Aorta (tissue), 5 donors: ENCODE measurements around the gene C19orf67. TPM values are rescaled to one million over a fixed set of nuclear protein-coding genes. Genes with fewer than 3 reads are reported as not detected.
A peak's percentile ranks its signal among the peaks of the same experiment; 100 is the strongest.
"Not testable (repeated sequence)": the region's sequence is repeated elsewhere in the genome, so short reads cannot be mapped to it uniquely, and the experiment has no call there.

Experiments used
- ATAC-seq: fragments of 200-7000 bp; cut with Tn5 transposase; one replicate; pipeline ENCODE4 v1.9.1; 2022; ENCODE audit warnings: moderate library complexity; ENCODE audit not compliant: low FRiP score
- DNase-seq, 2 donors: peaks; one replicate each; pipeline ENCODE4 v3.0.0-alpha.2; 2020
- H3K27ac ChIP-seq, 2 donors: one replicate each; pipeline ENCODE4 v1.5.1; 2013; ENCODE audit warnings: low read length in 2 of 2, mild to moderate bottlenecking in 2 of 2, moderate library complexity in 2 of 2, control low read depth in 1 of 2, inconsistent platforms in 1 of 2, low read depth in 1 of 2
- H3K27me3 ChIP-seq, 2 donors: one replicate each; pipeline ENCODE4 v1.6.1; 2013; ENCODE audit warnings: control low read depth in 1 of 2, low read length in 1 of 2, mild to moderate bottlenecking in 1 of 2, moderate library complexity in 1 of 2; ENCODE audit not compliant: insufficient read depth in 2 of 2, control insufficient read depth in 1 of 2
- H3K36me3 ChIP-seq, 2 donors: one replicate each; pipeline ENCODE4 v1.6.1; 2013; ENCODE audit warnings: control low read depth in 1 of 2, low read length in 1 of 2, mild to moderate bottlenecking in 1 of 2; ENCODE audit not compliant: insufficient read depth in 2 of 2, control insufficient read depth in 1 of 2
- H3K4me1 ChIP-seq, 2 donors: one replicate each; pipeline ENCODE4 v1.6.1; 2013; ENCODE audit warnings: low read length in 2 of 2, control low read depth in 1 of 2, mild to moderate bottlenecking in 1 of 2, moderate library complexity in 1 of 2; ENCODE audit not compliant: insufficient read depth in 2 of 2, control insufficient read depth in 1 of 2
- H3K4me3 ChIP-seq, 2 donors: one replicate each; pipeline ENCODE4 v1.5.1; 2013; ENCODE audit warnings: low read length in 2 of 2, control low read depth in 1 of 2, mild to moderate bottlenecking in 1 of 2
- H3K9me3 ChIP-seq: one replicate; pipeline ENCODE4 v1.6.1; 2013; ENCODE audit warnings: mild to moderate bottlenecking, low read length; ENCODE audit not compliant: control insufficient read depth
- WGBS, 2 donors: extraction: QIAGEN DNeasy Blood & Tissue Kit; methylation state at CpG; one replicate each; pipeline ENCODE4 v1.1.7; 2013; 5-methylcytosine and 5-hydroxymethylcytosine counted together
- intact Hi-C, 2 donors: fragments of 100-400 bp; cut with DNase I; formaldehyde crosslinking; loops; one replicate each; pipeline versions ENCODE4 v1.14.2 to v1.15.0; 2022
- polyA plus RNA-seq, 2 donors: library from polyadenylated mRNA; stranded (reverse); fragments of 200-250 nt; gene quantifications; one replicate each; pipeline ENCODE4 v1.2.3, GENCODE V29; 2013
- total RNA-seq, 2 donors: library from RNA; stranded (reverse); fragmentation: NEBNext Ultra II Directional; extraction: Animal tissue kit (Norgen Biotek cat#: 25700); gene quantifications; one replicate each; pipeline ENCODE4 v1.2.1, GENCODE V29; 2021
- donor health status: healthy with polysubstance abuse.
- donor health status: Bipolar disorder and iron deficiency.
- donor health status: DM: no; HTN: no; CAD: no.
- donor health status: DM: no; HTN: no; CAD: no.
- donor health status: DM: yes; HTN: yes; CAD: no.

Gene C19orf67
- total and polyA plus RNA-seq, 4 donors: not detected

DNA sequence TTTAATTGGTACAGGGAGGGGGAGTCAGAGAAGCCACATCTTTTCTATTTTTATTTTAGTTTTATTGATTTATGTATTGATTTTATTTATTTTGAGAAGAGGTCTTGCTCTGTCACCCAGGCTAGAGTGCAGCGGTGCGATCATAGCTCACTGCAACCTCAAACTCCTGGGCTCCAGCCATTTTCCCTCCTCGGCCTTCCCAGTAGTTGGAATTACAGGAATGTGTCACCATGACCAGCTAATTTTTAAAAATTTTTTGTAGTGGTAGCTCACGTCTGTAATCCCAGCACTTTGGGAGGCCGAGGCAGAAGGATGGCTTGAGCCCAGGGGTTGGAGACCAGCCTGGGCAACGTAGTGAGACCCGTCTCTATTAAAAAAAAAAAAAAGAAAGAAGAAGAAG lies 49.9 kb downstream of the C19orf67 start:
- no peaks in the 10 kb centered on the region for H3K27me3 ChIP-seq

DNA sequence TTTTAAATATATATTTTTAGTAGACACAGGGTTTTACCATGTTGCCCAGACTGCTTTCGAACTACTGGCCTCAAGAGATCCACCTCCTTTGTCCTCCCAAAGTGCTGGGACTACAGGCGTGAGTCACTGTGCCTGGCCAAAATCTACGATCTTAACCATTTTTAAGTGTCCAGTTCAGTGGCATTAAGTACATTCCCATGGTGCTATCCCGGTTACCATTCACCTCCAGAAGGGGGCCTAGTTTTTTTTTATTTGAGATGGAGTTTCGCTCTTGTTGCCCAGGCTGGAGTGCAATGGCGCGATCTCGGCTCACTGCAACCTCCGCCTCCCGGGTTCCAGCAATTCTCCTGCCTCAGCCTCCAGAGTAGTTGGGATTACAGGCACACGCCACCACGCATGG lies 50.4 kb downstream of the C19orf67 start:
- 91 to 93% methylated on average over 12 of the region's 12 CpGs for WGBS, 2 donors
- H3K27ac ChIP-seq, DNase-seq, H3K4me1 ChIP-seq, intact Hi-C loops, ATAC-seq, H3K27me3 ChIP-seq, H3K9me3 ChIP-seq, H3K4me3 ChIP-seq, H3K36me3 ChIP-seq: not testable (repeated sequence)

More for the DNA sequence above, 49.9 kb downstream of the C19orf67 start:
- Histone ChIP-seq H3K36me3 (no peaks in the 10 kb centered on the region), H3K4me3 (no peak overlapping the region), H3K9me3 (no peaks in the 10 kb centered on the region), H3K27ac (no peak overlapping the region), H3K4me1 (no peaks in the 10 kb centered on the region)
- intact Hi-C loops: no loop called here
- no peak for DNase-seq
- no peak for ATAC-seq
- WGBS, 2 donors: 29 to 52% methylated on average over 7 of the region's 7 CpGs

DNA sequence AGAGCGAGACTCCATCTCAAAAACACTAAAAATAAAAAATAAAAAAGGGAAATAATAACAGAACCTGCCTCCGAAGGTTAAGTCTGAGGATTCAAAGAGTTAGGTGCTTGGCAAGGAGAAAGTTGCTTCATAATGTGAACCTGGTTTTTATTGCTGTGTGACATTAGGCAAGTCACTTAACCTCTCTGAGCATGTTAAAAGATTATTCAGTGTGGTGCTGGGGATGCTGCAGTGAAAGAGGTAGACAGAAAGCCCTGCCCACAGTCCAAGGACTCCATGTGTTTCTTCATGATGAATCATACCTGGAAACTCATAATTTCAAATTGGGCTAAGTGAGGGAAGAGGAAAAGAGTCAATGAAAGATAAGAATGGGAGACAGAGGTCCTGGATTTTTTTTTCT lies 51.6 kb downstream of the C19orf67 start:
- H3K4me1 ChIP-seq: no peaks in the 10 kb centered on the region
- ATAC-seq (no peak), DNase-seq (no peak)
- intact Hi-C loops: no loop called here
- no peaks in the 10 kb centered on the region for H3K36me3 ChIP-seq
- H3K9me3 ChIP-seq: no peaks in the 10 kb centered on the region
- 96% methylated on average over 2 of the region's 2 CpGs for WGBS, 2 donors
- no peak overlapping the region for H3K27ac ChIP-seq
- no peak overlapping the region for H3K4me3 ChIP-seq
- H3K27me3 ChIP-seq: no peaks in the 10 kb centered on the region

DNA sequence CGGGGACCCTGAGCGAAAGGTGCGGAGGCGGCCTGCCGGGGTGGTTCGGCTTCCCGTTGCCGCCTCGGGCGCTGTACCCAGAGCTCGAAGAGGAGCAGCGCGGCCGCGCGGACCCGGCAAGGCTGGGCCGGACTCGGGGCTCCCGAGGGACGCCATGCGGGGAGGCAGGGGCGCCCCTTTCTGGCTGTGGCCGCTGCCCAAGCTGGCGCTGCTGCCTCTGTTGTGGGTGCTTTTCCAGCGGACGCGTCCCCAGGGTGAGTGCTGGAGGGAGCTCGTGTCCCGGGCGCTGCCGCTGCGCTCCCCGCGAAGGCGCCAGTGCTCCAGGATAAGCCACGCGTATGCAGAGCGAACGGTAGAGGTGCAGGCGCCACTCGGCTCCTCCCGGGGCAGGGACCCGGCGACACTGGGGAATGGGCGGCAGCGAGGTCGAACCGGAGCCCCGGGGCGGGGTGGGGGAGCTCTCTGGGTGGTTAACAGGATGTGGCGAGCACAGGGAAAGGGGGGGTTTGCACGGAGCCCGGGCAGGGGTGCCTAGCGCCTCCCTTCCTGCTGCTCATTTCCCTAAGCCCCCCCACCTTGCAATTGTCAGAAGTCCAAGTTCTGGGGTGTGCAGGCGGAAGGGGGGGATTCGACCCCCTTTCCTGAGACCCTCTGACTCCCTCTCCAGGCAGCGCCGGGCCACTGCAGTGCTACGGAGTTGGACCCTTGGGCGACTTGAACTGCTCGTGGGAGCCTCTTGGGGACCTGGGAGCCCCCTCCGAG lies 53.7 kb downstream of the C19orf67 start, which contains the start of gene IL27RA:
IL27RA (plus strand) TSS at position 44 of the 762 bp plus-strand sequence; CDS start at position 155, 111 bp downstream.
- H3K36me3 ChIP-seq: no peaks in the 10 kb centered on the region
- no peaks in the 10 kb centered on the region for H3K27me3 ChIP-seq
- DNase-seq (peak; percentile 71 to 84), ATAC-seq (peak; percentile 81)
- intact Hi-C loops: no loop called here
- 0% methylated on average over 58 to 63 of the region's 63 CpGs for WGBS, 2 donors
- H3K9me3 ChIP-seq: no peaks in the 10 kb centered on the region
- peak within 1 kb of the TSS in 1 of 2 donors; percentile 30 for H3K4me3 ChIP-seq
- H3K4me1 ChIP-seq: no peaks in the 10 kb centered on the region
- H3K27ac ChIP-seq: no peak within 1 kb of the TSS

Other genes starting within 250 kb of the C19orf67 start
- gene NANOS3, start 208.6 kb downstream of the C19orf67 start, total RNA-seq: 1 to 10 TPM in 1 of 2 donors, not detected in 1; 1.0 TPM
- gene NANOS3, start 208.6 kb downstream of the C19orf67 start, polyA plus RNA-seq: 1 to 10 TPM in 1 of 2 donors, not detected in 1; 2.5 TPM
- 1 to 10 TPM; 2.0 to 2.3 TPM for gene BRME1, start 179.7 kb downstream of the C19orf67 start, total RNA-seq
- gene BRME1, start 179.7 kb downstream of the C19orf67 start, polyA plus RNA-seq: 1 to 10 TPM; 1.8 to 3.1 TPM
- gene CC2D1A, start 179.6 kb downstream of the C19orf67 start, total RNA-seq: 10 to 100 TPM; 26.9 to 37.2 TPM
- gene CC2D1A, start 179.6 kb downstream of the C19orf67 start, polyA plus RNA-seq: 10 to 100 TPM; 22.3 to 67.6 TPM
- gene PODNL1, start 147.4 kb downstream of the C19orf67 start, total RNA-seq: 1 to 10 TPM; 4.3 to 9.8 TPM
- gene PODNL1, start 147.4 kb downstream of the C19orf67 start, polyA plus RNA-seq: 10 to 100 TPM in 1 of 2 donors, 1 to 10 TPM in 1; 2.5 to 18.9 TPM
- 10 to 100 TPM; 21.8 to 25.3 TPM for gene DCAF15, start 133.3 kb downstream of the C19orf67 start, total RNA-seq
- gene DCAF15, start 133.3 kb downstream of the C19orf67 start, polyA plus RNA-seq: 10 to 100 TPM in 1 of 2 donors, 1 to 10 TPM in 1; 8.8 to 41.4 TPM
- gene RFX1, start 79.5 kb downstream of the C19orf67 start, total RNA-seq: 10 to 100 TPM; 11.6 to 17.7 TPM
- 1 to 10 TPM; 1.9 to 4.6 TPM for gene RFX1, start 79.5 kb downstream of the C19orf67 start, polyA plus RNA-seq
- gene RLN3, start 57.6 kb downstream of the C19orf67 start, total RNA-seq: not detected
- gene RLN3, start 57.6 kb downstream of the C19orf67 start, polyA plus RNA-seq: not detected
- gene IL27RA, start 54.0 kb downstream of the C19orf67 start, total RNA-seq: 1 to 10 TPM; 2.8 to 5.5 TPM
- gene IL27RA, start 54.0 kb downstream of the C19orf67 start, polyA plus RNA-seq: 1 to 10 TPM in 1 of 2 donors, under 1 TPM in 1; 0.36 to 1.3 TPM
- under 1 TPM in 1 of 2 donors, not detected in 1; 0.63 TPM for gene PALM3, start 23.7 kb downstream of the C19orf67 start, total RNA-seq
- 1 to 10 TPM in 1 of 2 donors, under 1 TPM in 1; 0.18 to 3.5 TPM for gene PALM3, start 23.7 kb downstream of the C19orf67 start, polyA plus RNA-seq
- 1 to 10 TPM; 1.2 to 2.2 TPM for gene MISP3, start 13.0 kb downstream of the C19orf67 start, total RNA-seq
- 1 to 10 TPM; 4.7 to 6.6 TPM for gene MISP3, start 13.0 kb downstream of the C19orf67 start, polyA plus RNA-seq
- 10 to 100 TPM; 28.1 to 32.9 TPM for gene SAMD1, start 5.0 kb upstream of the C19orf67 start, total RNA-seq
- 10 to 100 TPM; 27.4 to 28.4 TPM for gene SAMD1, start 5.0 kb upstream of the C19orf67 start, polyA plus RNA-seq
- gene PRKACA, start 32.0 kb upstream of the C19orf67 start, total RNA-seq: 100 to 1,000 TPM; 123 to 125 TPM
- 10 to 100 TPM; 53.7 to 56.3 TPM for gene PRKACA, start 32.0 kb upstream of the C19orf67 start, polyA plus RNA-seq
- 1 to 10 TPM; 1.4 to 2.0 TPM for gene ASF1B, start 50.8 kb upstream of the C19orf67 start, total RNA-seq
- 1 to 10 TPM in 1 of 2 donors, under 1 TPM in 1; 0.49 to 1.3 TPM for gene ASF1B, start 50.8 kb upstream of the C19orf67 start, polyA plus RNA-seq
- 10 to 100 TPM; 11.0 to 26.3 TPM for gene ADGRL1, start 120.4 kb upstream of the C19orf67 start, total RNA-seq
- 1 to 10 TPM; 5.3 to 6.3 TPM for gene ADGRL1, start 120.4 kb upstream of the C19orf67 start, polyA plus RNA-seq